C4-2B (cell line): Measurements from ENCODE around the gene GTPBP4.

Source experiments
- ZFX ChIP-seq: fragments of 450-650 bp; IDR thresholded peaks from 2 replicates; pipeline ENCODE4 v1.6.1; 2017
- TF ChIP-seq, protein P1 (sequence below): fragments of 450-650 bp; conservative IDR thresholded peaks from 2 replicates; pipeline ENCODE4 v1.5.1; 2017; ENCODE audit warnings: mild to moderate bottlenecking

DNA sequence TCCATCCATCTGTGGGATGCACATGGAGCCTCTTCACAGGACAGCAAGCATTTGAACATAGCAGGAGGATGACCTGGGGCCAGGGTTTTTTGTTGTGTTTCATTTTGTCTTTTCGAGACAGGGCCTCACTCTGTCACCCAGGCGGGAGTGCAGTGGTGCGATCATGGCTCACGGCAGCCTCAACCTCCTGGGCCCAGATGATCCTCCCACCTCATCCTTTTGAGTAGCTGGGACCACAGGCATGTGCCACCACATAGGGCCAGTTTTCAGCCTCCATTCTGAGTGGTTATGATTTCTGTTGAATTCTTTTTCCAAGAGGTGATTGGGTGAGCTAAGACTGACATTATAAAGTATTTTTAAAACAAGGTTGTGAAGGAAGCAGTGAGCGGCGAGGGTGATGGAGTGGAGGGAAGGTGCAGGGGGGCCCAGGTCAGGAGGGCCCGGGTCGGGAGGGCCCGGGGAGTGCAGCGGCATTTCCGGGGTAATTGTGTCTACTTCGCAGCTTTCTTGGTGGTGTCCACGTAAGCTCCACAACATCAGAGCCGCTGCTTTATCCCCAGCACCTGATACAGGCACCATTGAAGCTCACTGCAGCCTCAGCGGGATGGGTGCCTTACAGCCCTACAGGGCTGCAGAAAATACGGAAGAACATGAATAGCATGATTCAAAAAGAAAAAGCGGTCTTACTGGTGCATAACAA is 44.8 kb upstream of the GTPBP4 start:
- TF ChIP-seq, protein P1, sequence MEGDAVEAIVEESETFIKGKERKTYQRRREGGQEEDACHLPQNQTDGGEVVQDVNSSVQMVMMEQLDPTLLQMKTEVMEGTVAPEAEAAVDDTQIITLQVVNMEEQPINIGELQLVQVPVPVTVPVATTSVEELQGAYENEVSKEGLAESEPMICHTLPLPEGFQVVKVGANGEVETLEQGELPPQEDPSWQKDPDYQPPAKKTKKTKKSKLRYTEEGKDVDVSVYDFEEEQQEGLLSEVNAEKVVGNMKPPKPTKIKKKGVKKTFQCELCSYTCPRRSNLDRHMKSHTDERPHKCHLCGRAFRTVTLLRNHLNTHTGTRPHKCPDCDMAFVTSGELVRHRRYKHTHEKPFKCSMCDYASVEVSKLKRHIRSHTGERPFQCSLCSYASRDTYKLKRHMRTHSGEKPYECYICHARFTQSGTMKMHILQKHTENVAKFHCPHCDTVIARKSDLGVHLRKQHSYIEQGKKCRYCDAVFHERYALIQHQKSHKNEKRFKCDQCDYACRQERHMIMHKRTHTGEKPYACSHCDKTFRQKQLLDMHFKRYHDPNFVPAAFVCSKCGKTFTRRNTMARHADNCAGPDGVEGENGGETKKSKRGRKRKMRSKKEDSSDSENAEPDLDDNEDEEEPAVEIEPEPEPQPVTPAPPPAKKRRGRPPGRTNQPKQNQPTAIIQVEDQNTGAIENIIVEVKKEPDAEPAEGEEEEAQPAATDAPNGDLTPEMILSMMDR: no peak
- no peak for TF ChIP-seq ZFX
